NCI-H446 treated with DMSO at 0.1 percent for 48 hours (cell line): ENCODE data around the gene TAF1L.
"Not testable (repeated sequence)": the region's sequence is repeated elsewhere in the genome, so short reads cannot be mapped to it uniquely, and the experiment has no call there.

ENCODE experiments used
- DNase-seq: peaks from one replicate; lab custom pipeline; 2025; lab: John Stamatoyannopoulos, UW

The TAF1L gene, protein sequence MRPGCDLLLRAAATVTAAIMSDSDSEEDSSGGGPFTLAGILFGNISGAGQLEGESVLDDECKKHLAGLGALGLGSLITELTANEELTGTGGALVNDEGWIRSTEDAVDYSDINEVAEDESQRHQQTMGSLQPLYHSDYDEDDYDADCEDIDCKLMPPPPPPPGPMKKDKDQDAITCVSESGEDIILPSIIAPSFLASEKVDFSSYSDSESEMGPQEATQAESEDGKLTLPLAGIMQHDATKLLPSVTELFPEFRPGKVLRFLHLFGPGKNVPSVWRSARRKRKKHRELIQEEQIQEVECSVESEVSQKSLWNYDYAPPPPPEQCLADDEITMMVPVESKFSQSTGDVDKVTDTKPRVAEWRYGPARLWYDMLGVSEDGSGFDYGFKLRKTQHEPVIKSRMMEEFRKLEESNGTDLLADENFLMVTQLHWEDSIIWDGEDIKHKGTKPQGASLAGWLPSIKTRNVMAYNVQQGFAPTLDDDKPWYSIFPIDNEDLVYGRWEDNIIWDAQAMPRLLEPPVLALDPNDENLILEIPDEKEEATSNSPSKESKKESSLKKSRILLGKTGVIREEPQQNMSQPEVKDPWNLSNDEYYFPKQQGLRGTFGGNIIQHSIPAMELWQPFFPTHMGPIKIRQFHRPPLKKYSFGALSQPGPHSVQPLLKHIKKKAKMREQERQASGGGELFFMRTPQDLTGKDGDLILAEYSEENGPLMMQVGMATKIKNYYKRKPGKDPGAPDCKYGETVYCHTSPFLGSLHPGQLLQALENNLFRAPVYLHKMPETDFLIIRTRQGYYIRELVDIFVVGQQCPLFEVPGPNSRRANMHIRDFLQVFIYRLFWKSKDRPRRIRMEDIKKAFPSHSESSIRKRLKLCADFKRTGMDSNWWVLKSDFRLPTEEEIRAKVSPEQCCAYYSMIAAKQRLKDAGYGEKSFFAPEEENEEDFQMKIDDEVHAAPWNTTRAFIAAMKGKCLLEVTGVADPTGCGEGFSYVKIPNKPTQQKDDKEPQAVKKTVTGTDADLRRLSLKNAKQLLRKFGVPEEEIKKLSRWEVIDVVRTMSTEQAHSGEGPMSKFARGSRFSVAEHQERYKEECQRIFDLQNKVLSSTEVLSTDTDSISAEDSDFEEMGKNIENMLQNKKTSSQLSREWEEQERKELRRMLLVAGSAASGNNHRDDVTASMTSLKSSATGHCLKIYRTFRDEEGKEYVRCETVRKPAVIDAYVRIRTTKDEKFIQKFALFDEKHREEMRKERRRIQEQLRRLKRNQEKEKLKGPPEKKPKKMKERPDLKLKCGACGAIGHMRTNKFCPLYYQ (N-terminal part only)

DNA sequence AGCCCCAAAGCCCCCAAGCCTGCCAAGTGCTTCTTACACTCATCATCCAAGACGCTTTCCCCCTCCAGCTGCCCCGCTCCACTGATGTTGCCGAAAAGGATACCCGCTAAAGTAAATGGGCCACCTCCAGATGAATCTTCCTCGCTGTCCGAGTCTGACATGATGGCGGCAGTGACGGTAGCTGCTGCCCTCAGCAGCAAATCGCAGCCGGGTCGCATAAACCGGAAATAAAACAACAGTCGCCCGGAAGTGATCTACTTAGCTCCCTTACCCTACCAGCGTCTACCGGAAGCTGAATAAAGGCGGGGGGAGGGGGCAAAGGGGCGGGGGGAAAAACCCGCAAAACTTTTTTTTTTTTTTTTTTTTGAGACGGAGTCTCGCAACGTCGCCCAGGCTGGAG is at the start of gene TAF1L:
Gene TAF1L (minus strand): TSS at position 308 of the 400 bp plus-strand sequence. CDS start 90 bp downstream, at position 218.
- DNase-seq = no peak

DNA sequence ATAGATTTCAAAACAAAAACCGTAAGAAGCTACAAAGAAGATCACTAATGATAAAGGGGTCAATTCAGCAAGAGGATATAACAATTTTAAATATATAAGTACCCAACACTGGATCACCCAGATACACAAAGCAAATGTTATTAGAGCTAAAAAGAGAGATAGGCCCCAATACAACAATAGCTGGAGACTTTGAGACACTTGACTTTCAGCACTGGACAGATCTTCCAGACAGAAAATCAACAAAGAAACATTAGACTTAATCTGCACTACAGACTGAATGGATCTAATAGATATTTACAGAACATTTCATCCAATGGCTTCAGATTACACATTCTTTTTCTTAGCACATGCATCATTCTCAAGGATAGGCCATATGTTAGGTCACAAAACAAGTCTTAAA is 46.3 kb upstream of the TAF1L start:
- no peak for DNase-seq

DNA sequence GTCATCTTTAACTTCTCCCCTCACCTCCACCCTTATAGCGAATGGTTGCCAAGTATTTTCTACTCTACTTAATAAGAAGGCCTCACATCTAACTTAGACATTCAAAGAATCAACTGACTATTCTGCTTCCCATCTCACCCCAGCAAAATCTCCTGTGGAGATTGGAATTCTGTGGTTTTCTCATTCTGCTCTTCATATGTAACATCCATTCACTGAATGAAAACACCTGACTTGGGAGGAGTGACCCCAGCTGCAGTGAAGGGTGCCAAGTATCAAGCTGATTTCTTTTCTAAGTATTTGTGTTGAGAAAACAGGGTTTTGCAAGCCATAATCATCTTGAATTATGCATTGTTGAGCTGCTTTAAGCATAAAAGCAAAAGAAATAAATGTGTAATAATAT is 42.5 kb upstream of the TAF1L start:
- no peak for DNase-seq

DNA sequence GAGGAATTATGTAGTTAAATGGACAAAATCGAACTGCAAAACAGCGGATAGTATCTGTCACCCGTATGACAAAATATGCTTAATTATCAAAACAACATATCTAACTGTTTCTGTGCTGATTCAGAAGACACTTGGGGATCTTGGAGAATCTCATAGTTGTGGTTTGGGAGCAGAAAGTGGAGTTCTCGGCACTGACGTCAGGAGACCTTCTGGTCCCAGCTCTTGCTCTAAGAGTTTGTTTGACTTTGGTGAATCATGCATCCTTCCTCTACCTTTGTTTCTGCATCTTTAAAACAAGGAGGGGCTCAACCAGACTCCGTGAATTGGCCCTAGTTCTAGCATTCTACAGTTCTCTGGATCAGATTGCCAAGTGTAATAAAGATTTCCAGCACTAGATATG is 37.0 kb upstream of the TAF1L start:
- DNase-seq = no peak

DNA sequence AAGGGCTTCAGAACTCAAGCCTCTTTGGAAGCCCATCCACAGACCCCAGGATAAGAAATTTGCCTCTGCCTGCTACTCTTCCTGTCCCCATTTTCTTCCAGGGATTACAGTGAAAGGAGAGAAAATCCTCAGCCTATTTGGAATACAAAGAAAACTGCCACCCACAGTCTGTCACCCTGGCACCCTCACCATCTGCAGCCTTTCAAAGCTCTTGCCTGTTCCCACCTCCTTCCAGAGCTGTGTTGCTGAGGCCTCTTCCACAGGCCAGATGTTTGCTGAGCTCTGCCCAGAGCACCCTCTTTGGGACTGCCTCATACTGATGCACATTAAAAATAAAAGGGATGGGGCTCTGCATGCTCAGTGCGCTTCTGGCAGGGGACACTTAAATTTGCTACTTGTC is 35.9 kb upstream of the TAF1L start:
- DNase-seq = no peak

DNA sequence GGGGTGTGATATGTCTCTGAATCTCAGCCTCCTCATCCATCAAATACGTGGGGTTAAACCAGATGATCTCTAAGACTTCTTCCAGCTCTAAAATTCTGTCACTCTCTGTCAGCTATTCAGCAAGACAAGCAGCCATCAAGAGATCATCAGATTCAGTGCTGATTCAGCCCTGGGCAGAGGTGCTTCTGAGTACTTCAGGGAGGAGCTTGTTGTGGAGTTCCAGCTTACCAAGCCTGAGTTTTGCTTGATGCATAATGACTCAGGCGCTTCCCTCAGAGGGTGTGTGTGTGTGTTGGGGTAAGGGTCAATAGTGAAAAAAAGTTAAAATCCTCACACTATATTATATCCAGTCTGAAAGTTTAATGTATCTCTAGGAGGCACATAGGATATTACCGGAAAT is 29.6 kb upstream of the TAF1L start:
- DNase-seq = no peak

DNA sequence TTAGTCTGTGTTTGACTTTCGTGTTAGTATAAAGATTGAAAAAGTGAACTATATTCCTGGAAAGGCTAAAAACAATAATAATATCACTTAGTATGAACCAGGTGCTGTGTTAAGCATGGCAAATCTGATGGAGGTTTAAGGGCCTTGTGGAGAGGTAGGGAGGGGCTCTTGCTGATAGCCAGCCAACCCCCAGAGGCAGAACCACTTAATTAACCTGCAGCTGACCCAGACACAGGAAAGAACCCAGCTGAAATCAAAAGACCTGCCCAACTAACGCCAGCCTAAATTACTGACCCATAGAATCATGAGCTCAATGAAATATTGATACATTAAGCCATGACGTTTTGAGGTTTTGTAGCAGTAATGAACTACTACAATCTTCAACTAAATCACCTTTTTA is 28.3 kb upstream of the TAF1L start:
- DNase-seq = no peak

DNA sequence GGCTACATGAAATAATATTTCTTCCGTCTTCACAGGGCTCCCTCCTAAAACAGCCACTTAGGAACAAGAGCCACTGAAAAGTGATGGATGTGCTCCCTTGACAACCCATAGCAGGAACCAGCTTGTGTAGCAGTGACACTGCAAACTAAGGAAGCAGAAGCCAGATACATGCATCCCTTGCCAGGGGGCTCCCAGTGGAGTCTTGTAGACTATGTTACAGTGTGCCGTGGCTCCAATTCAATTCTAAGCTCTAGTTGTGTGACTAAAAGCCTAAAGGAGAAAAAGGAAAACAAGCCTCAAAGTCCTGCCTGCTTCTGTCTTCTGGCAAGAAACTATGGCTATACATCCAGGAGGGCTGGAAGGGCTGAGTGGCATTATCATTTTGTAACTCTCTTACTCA is 12.2 kb upstream of the TAF1L start:
- no peak for DNase-seq

DNA sequence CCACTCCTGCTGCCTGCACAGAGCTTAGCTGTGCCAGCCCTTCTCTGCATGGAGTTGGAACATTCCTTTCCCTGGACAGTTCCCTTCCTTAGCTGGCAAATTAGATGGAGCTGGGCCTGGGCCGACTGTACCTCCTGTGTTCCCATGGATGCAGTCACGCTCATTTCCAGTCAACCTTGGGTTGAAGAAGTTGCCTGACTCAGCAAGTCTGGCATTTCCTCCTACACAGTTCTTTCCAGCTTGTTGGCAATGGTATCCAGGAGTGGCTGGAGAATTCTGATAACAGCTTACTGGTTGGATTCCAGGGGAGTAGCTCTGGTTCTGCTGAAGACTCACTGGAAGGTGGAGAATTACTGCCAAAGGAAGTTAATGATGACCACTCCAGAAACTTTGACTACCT is 9.2 kb upstream of the TAF1L start:
- DNase-seq = no peak

DNA sequence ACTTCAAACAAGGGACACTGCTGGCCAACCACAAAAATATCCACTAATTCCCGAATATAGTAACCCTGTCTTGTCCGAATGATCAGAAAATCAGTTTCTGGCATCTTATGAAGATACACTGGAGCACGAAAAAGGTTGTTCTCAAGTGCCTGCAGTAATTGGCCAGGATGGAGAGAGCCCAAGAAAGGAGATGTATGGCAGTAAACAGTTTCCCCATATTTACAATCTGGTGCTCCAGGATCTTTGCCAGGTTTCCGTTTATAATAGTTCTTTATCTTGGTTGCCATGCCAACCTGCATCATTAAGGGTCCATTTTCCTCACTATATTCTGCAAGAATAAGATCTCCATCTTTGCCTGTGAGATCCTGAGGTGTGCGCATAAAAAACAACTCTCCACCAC is 2.3 kb downstream of the TAF1L start:
- DNase-seq = not testable (repeated sequence)

DNA sequence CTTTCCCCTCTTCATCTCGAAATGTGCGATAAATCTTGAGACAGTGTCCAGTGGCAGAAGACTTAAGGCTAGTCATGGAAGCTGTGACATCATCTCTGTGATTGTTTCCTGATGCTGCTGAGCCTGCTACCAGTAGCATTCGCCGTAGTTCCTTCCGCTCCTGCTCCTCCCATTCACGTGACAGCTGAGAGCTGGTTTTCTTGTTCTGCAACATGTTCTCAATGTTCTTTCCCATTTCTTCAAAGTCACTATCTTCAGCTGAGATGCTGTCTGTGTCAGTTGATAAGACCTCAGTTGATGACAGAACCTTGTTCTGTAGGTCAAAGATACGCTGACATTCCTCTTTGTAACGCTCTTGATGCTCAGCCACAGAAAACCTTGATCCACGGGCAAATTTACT is 3.5 kb downstream of the TAF1L start:
- DNase-seq = no peak

DNA sequence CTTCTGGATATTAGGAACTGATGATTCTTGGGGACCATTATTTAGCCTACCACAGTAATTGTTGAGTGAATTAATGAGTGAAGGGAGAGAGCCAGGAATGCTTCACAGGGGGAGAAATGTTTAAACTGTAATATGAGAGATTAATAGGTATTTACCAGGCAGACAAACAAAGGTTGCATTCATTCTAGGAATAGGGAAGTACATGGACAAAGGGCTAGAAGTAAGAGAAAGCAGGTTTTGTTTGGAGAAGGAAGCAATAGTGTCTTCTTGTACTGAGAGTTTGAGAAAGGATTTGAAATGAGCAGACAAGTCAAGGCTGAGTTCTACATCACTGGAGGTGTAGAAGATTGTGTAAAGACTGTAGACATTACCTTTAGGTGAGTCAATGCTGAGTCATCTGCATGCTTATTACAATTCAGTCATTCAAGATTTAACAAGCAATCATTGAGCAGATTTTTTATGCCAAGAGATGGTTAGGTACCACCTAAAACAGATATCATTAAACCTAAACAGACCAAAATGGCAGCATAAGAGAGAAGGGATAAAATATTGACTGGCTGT is 8.0 kb downstream of the TAF1L start:
- no peak for DNase-seq

DNA sequence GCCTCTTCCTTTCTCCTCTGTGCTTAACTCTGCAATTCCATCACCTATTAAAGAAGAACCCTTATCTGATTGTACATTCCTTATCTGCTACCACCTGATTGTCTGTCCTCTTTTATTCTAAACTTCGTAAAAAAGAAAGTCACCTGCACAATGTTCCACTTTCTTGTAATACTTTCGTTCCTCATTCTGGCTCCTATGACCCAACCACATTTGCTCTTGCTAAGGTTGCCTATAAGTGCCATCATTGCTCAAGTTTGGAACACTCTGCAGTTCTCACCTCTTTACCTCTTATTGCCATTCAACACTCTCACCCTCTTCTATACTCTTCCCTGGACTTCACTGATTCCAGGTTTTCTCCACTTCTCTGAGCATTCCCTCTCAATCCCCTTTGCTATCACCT is 10.1 kb downstream of the TAF1L start:
- no peak for DNase-seq

DNA sequence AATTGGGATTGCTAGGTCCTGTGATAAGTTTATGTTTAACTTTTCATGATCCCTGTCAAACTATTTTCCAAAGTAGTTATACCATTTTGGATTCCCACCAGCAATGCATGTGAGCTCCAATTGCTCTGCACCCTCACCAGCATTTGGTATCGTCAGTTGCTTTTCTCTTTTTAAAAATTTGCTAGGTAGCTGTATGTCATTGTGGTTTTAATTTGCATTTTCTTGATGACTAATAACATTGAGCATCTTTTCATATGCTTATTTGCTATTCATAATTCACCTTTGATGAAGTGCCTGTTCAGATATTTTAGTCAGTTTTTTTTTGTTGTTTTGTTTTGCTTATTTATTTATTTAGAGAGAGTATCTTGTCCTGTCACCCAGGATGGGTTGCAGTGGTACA is 12.5 kb downstream of the TAF1L start:
- no peak for DNase-seq

DNA sequence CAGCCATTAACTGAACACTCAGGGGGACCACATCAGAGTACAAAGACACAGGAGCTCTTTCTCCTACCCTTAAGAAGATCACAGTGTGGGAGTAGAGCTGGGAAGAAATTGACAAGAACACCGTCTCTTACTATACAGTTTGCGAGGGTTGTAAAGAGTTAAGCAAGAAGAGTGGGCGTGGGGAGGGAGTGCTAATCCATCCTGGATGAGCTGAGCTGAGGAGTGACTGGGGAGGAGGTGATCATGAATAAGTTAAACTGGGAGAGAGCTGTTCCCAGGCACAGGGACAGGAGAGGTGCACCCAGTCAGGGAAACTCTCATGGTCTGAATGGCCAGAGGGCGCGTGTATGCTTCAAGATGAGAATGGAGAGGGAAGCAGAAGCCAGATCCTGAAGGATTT is 17.2 kb downstream of the TAF1L start:
- DNase-seq = no peak

DNA sequence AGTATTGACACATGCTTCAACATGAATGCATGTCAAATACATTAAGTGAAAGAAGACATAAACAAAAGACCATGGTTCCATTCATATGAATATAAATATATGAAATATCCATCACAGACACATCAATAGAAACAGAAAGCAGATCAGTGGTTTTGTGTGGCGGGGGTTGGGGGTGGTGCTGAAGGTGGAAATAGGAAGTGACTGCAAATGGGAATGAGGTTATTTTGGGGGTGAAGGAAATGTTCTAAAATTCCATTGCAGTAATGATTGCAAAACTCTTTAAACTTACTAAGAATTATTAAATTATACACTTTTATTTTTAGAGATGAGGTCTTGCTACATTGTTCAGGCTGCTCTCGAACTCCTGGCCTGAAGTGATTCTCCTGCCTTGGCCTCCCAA is 28.7 kb downstream of the TAF1L start:
- no peak for DNase-seq

DNA sequence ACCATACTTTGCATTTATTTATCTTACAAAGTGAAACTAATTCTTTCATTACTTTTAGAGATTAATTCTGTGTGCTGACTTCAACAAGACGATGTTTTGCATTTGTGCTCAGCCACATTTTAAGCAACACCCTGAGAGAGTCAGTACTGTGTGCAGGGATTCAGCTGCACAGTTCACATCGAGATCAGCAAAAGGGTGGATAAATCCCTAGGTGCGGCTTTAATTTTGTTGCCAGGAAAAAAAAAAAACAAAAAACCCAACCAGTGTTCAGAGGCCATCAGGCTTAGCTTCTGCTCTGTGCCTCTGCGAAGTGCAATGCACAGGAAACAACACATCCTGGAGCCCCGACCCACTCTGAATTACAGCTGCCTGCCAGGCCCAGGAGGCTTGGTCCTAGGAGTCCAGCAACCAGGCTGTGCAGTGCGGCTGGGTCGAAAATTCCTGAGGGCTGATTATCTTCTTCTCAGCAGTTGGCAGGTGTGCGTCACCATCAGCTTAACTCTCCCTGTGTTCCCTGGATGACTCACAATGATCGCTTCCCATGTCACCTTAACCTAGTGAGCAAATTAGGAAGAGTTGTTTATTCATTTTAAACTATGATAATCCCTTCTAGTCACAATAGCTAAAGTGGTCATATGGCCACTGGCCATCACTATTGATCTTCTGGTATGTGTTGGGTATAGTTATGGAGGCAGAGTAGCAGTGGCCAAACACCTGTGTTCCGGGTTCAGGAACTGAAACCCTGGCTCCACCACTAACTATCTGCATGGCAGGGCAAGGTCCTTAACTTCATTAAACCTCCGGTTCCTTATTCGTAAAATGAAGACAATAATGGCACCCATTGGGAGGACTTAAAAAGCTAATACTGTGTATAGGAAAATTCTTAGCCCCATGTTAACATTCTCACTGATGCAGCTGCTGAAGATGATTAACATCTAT is 31.3 kb downstream of the TAF1L start:
- DNase-seq = no peak

DNA sequence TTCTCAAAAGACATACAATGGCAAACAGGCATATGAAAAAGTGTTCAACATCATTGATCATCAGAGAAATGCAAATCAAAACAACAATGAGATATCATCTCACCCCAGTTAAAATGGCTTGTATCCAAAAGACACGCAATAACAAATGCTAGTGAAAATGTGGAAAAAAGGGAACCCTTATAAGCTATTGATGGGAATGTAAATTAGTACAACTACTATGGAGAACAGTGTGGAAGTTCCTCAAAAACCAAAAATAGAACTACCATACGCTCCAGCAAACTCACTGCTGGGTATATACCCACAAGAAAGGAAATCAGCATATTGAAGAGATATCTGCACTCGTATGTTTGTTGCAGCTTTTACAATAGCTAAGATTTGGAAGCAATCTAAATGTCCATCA is 36.4 kb downstream of the TAF1L start:
- DNase-seq = not testable (repeated sequence)

DNA sequence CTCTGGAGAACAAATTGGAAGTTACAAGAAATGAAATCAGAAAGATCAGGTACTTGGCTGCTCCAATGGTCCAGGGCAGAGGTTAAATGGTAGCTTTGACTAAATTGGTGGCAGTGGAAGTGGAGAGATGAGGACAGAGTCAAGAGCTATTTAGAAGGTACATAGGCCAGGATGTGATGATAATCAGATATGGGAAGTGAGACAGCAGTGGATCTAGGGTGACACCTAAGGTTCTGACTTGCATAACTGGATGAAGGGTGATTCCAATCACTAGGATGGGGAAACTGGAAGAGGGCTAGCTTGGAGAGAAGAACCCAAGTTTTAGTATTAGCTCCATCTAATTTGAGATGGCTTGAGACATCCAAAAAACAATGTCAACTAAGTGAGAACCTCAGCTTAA is 38.5 kb downstream of the TAF1L start:
- DNase-seq = no peak

DNA sequence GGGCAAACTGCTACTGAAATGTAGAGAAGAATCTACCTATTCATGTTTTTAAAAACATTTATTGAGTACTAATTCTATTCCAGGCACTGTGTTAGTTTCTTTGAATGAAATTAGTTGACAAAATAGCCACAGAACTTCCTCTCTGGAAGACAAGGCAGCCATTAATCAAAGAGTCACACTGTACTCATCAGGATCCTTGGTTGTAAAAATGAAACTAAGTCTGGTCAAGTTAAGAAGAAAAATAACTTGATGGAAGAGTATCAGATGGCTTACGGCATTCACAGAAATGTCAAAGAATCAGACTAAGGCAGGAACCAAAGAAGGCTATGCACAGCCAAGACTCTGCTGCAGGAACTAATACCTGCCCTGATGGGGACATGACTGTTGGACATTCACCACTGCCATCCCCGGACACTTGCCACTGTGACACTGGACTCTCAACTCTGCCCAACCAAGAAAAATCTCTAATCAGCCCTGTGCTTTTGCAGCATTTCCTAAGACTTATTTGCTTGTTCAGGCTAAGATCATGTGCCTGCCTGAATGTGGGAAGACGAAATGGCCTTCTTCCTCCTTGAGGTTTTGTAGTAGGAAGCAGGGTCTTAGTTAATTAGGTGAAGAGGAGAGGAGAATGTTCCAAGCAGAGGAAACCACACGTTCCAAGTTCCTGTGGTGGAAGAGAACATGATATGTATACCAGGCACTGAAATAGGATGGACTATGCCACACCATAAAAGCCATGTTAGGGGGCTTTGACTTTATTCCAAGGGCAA is 39.2 kb downstream of the TAF1L start:
- DNase-seq = no peak
